Natural killer cell treated with Interleukin-12 subunit alpha and Interleukin-12 subunit beta and Interleukin-15 and Interleukin-18, amount 100 ng/mL, for 72 hours (primary cell): ENCODE measurements around the gene C19orf38. TPM values are rescaled to one million over a fixed set of nuclear protein-coding genes. Genes with fewer than 3 reads are reported as not detected.

Experiments used
- ATAC-seq, 2 donors: fragments of 150-1000 bp; cut with Tn5 transposase in 1 of 2; sonication (Bioruptor Pico), chemical (Tn5 transposase) in 1 of 2; 2 replicates each; pipeline ENCODE4 v1.10.0; 2021
- DNase-seq: peaks from one replicate; pipeline ENCODE4 v3.0.0; 2022; ENCODE audit warnings: low spot score
- H3K27ac Mint-ChIP-seq, 2 donors: 1 replicate in 1 of 2; 2 replicates in 1 of 2; pipeline ENCODE4 v1.8.0; 2022; ENCODE audit warnings: mixed read lengths in 2 of 2, mild to moderate bottlenecking in 1 of 2, moderate library complexity in 1 of 2
- H3K27me3 Mint-ChIP-seq, 2 donors: 1 replicate in 1 of 2; 2 replicates in 1 of 2; pipeline ENCODE4 v1.8.0; 2022; ENCODE audit warnings: mixed read lengths in 2 of 2
- H3K36me3 Mint-ChIP-seq: one replicate; pipeline ENCODE4 v1.8.0; 2022; ENCODE audit warnings: mixed read lengths
- H3K4me1 Mint-ChIP-seq, 2 donors: 1 replicate in 1 of 2; 2 replicates in 1 of 2; pipeline ENCODE4 v1.8.0; 2022; ENCODE audit warnings: low read depth in 2 of 2, mixed read lengths in 2 of 2, mild to moderate bottlenecking in 1 of 2
- H3K4me3 Mint-ChIP-seq: one replicate; pipeline ENCODE4 v1.8.0; 2022; ENCODE audit warnings: mixed read lengths
- H3K9me3 Mint-ChIP-seq: 2 replicates; pipeline ENCODE4 v1.8.0; 2022; ENCODE audit warnings: mixed read lengths
- total RNA-seq, 2 donors: library from RNA; stranded (reverse); gene quantifications; one replicate each; pipeline ENCODE4 v1.2.3, GENCODE V29; 2022

The C19orf38 gene
- total RNA-seq, 2 donors from 2014 or later: 2.7 to 12.0 TPM

DNA sequence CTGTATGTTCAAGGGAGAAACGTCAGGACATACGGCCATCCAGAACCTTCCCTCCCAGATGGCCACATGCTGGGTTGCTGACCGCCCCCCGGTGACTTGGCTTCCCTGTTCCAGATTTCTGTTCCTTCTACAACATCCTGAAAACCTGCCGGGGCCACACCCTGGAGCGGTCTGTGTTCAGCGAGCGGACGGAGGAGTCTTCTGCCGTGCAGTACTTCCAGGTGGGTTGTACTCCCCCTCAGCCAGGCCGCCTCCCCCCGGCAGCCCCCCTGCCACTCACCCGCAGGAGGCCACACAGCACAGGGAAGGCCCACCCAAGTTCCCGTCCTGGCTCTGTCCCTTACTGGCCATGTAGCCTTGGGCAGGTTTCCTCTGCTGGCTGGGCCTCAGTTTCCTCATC is 59.7 kb downstream of the C19orf38 start:
- DNase-seq (no peak), ATAC-seq (no peak)
- no peaks in the 10 kb centered on the region for H3K27me3 Mint-ChIP-seq
- H3K4me1 Mint-ChIP-seq: peaks cover 0 to 2% of the 10 kb centered on the region in 2 donors
- H3K4me3 Mint-ChIP-seq: no peak overlapping the region
- H3K27ac Mint-ChIP-seq: no peak overlapping the region
- H3K9me3 Mint-ChIP-seq: no peaks in the 10 kb centered on the region
- no peaks in the 10 kb centered on the region for H3K36me3 Mint-ChIP-seq

- Mint-ChIP-seq H3K27ac (no peak overlapping the region), H3K27me3 (no peaks in the 10 kb centered on the region), H3K4me1 (peaks cover 0 to 2% of the 10 kb centered on the region in 2 donors), H3K9me3 (no peaks in the 10 kb centered on the region), H3K36me3 (no peaks in the 10 kb centered on the region), H3K4me3 (no peak overlapping the region)
- ATAC-seq (no peak), DNase-seq (no peak)
These were observed 60.3 kb downstream of the C19orf38 start for GRCh38 chr19:10908380-10908960.

- DNase-seq (no peak), ATAC-seq (no peak)
- Mint-ChIP-seq H3K27ac (no peak overlapping the region), H3K36me3 (no peaks in the 10 kb centered on the region), H3K4me3 (no peak overlapping the region), H3K9me3 (no peaks in the 10 kb centered on the region), H3K27me3 (no peaks in the 10 kb centered on the region), H3K4me1 (no peaks in the 10 kb centered on the region)
These were observed 63.6 kb downstream of the C19orf38 start for GRCh38 chr19:10911579-10912363.

DNA sequence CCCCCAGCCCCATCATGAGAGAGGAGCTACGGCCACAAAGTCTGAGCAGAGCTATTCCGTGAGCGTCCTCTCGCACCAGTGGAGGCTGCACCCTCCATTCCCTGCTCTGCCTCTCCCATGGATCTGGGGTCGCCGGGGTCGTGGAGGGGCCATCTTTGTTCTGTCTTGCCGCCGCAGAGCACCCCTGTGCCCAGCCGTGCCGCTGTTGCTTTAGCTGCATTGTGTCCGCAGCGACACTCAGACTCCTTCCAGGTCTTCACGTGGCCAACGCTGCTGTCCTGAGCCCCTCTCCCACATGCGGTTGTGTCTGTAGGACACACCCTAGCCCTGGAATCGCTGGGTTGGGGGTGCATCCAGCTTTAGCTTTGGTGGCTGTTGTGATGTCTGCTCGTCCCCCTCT is 64.4 kb downstream of the C19orf38 start:
- DNase-seq: no peak
- H3K27ac Mint-ChIP-seq: no peak overlapping the region
- H3K27me3 Mint-ChIP-seq: no peaks in the 10 kb centered on the region
- no peaks in the 10 kb centered on the region for H3K9me3 Mint-ChIP-seq
- no peaks in the 10 kb centered on the region for H3K4me1 Mint-ChIP-seq
- no peak overlapping the region for H3K4me3 Mint-ChIP-seq
- no peaks in the 10 kb centered on the region for H3K36me3 Mint-ChIP-seq
- ATAC-seq: no peak

DNA sequence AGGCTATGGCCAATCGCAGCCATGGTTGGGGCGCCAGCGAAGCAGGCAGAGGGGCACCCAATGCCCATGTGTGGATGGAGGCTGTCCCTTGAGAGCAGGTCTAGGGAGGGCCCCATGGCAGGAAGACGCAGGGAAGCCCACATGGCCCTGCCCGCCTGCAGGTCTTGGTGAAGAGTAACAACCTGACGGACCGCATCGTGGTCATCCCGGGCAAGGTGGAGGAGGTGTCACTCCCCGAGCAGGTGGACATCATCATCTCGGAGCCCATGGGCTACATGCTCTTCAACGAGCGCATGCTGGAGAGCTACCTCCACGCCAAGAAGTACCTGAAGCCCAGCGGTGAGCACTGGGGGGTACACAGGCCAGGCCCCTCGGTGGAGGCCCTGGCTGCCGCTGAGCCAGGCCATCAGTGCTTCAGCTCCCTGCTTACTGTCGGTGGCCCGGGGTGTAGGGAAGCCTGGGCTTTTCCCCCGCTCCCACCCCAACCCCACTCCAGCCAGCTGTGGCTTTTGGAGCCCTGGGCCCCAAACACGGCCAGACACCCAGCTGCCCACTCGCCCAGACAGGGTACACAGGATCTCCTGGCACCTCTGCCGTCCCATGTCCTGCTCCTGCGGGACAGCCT is 65.6 kb downstream of the C19orf38 start:
- Mint-ChIP-seq H3K27me3 (no peaks in the 10 kb centered on the region), H3K4me1 (no peaks in the 10 kb centered on the region), H3K4me3 (no peak overlapping the region), H3K9me3 (no peaks in the 10 kb centered on the region), H3K36me3 (no peaks in the 10 kb centered on the region), H3K27ac (no peak overlapping the region)
- DNase-seq (no peak), ATAC-seq (no peak)

DNA sequence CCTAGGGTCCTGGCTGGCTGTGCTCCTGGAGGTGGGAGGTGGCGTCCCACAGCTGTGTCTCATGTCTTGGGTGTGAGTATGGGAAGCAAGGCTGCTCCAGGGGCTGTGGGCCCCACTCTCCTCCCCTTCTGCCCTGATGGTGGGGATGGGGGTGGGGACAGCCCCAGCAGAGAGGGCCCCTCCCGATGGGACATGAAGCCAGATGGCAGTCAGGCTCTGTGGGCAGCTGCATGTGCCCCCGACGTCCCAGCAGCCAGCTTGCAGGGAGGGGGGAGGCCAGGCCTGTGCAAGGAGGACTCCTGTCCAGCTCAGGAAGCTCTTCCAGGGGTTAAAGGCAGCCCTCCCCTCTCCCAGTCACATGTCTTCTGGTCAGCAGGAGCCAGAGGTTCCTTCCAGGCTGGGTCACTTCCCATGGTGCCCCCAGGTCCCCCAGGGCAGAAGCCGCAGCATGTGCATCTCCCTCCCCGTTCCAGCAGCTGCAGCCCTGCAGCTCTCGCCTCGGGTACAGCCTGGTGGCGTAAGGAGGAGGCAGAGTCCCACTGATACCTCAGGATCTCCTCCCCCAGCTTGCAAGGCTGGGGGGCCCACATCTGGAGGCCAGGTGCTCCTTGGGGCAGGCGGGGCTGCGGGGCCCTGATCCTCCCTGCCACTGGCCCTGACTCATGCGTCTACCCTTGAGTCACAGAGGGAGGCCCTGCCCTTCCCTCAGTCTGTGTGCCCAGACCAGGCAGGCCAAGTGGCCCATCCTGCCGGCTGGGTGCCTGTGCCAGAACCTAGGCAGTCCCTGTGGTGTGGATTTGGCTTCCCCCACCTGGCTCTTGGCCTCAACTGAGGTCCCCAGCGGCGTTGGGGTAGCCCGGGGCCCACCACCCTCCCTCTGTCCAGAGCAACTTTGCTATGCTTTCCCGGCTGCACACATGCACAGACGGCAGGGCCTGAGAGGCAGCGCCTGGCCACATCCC is 67.2 kb downstream of the C19orf38 start:
- Mint-ChIP-seq H3K27ac (no peak overlapping the region), H3K36me3 (no peaks in the 10 kb centered on the region), H3K4me1 (no peaks in the 10 kb centered on the region), H3K27me3 (no peaks in the 10 kb centered on the region), H3K9me3 (no peaks in the 10 kb centered on the region), H3K4me3 (no peak overlapping the region)
- DNase-seq (no peak), ATAC-seq (no peak)

DNA sequence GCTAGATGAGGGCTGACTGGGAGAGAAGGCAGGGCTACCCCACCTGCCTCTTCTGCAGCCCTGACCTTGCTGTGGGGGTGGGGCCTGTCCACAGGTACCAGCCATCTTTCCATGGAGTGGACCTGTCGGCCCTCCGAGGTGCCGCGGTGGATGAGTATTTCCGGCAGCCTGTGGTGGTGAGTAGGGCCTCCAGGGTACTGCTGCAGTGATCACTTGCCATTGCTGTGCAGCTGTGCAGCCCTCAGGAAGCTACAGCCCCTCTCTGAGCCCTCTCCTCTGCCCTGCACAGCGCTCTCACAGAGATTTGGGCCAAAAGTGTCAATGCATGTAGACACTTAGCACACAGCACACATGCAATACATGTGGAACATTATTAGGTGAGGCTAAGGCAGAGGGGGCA is 68.4 kb downstream of the C19orf38 start:
- H3K27ac Mint-ChIP-seq: no peak overlapping the region
- H3K27me3 Mint-ChIP-seq: no peaks in the 10 kb centered on the region
- H3K4me1 Mint-ChIP-seq: no peaks in the 10 kb centered on the region
- DNase-seq (no peak), ATAC-seq (no peak)
- H3K36me3 Mint-ChIP-seq: no peaks in the 10 kb centered on the region
- H3K4me3 Mint-ChIP-seq: no peak overlapping the region
- H3K9me3 Mint-ChIP-seq: no peaks in the 10 kb centered on the region

- no peak for ATAC-seq
- H3K4me1 Mint-ChIP-seq: no peaks in the 10 kb centered on the region
- no peak overlapping the region for H3K4me3 Mint-ChIP-seq
- DNase-seq: no peak
- H3K36me3 Mint-ChIP-seq: no peaks in the 10 kb centered on the region
- H3K27me3 Mint-ChIP-seq: no peaks in the 10 kb centered on the region
- no peak overlapping the region for H3K27ac Mint-ChIP-seq
- no peaks in the 10 kb centered on the region for H3K9me3 Mint-ChIP-seq
These were observed 70.1 kb downstream of the C19orf38 start for GRCh38 chr19:10918359-10918758.

Other genes starting within 250 kb of the C19orf38 start
- gene SLC44A2, start 222.9 kb upstream of the C19orf38 start, total RNA-seq: 10 to 100 TPM; 63.9 to 67.9 TPM
- 100 to 1,000 TPM; 298 to 579 TPM for gene ILF3, start 194.1 kb upstream of the C19orf38 start, total RNA-seq
- gene QTRT1, start 147.0 kb upstream of the C19orf38 start, total RNA-seq: 100 to 1,000 TPM in 1 of 2 donors, 10 to 100 TPM in 1; 32.0 to 110 TPM
- gene DNM2, start 130.3 kb upstream of the C19orf38 start, total RNA-seq: 100 to 1,000 TPM; 403 to 422 TPM
- gene TMED1, start 12.2 kb upstream of the C19orf38 start, total RNA-seq: 10 to 100 TPM; 15.2 to 24.1 TPM
- 10 to 100 TPM; 48.4 to 60.0 TPM for gene CARM1, start 23.1 kb downstream of the C19orf38 start, total RNA-seq
- 10 to 100 TPM; 33.8 to 37.2 TPM for gene YIPF2, start 80.2 kb downstream of the C19orf38 start, total RNA-seq
- 10 to 100 TPM; 24.9 to 30.2 TPM for gene TIMM29, start 80.4 kb downstream of the C19orf38 start, total RNA-seq
- 100 to 1,000 TPM; 118 to 175 TPM for gene SMARCA4, start 112.6 kb downstream of the C19orf38 start, total RNA-seq
- gene LDLR, start 241.0 kb downstream of the C19orf38 start, total RNA-seq: 100 to 1,000 TPM; 179 to 194 TPM